Astrocyte (in vitro differentiated cells and primary cell): ENCODE data around the gene AMIGO1. TPM values are rescaled to one million over a fixed set of nuclear protein-coding genes. Genes with fewer than 3 reads are reported as not detected.

ENCODE experiments used
- DNase-seq: peaks from one replicate; pipeline ENCODE4 v3.0.0-alpha.2; 2010; ENCODE audit warnings: low read depth
- FAIRE-seq: peaks from 2 replicates; lab custom pipeline; 2011; peaks lifted over from hg19 to GRCh38; lab: Jason Lieb, UNC
- H2AFZ ChIP-seq: 2 replicates; pipeline ENCODE4 v1.6.0; 2012; ENCODE audit warnings: low read depth, low read length, inconsistent platforms
- H3K27ac ChIP-seq: 2 replicates; pipeline ENCODE4 v1.5.1; 2011; ENCODE audit warnings: low read depth, low read length, inconsistent platforms
- H3K27me3 ChIP-seq: 2 replicates; pipeline ENCODE4 v1.6.0; 2011; ENCODE audit warnings: low read length, inconsistent platforms; ENCODE audit not compliant: insufficient read depth
- H3K36me3 ChIP-seq: 2 replicates; pipeline ENCODE4 v1.5.1; 2011; ENCODE audit warnings: low read length, inconsistent platforms; ENCODE audit not compliant: insufficient read depth
- H3K4me1 ChIP-seq: 2 replicates; pipeline ENCODE4 v1.5.1; 2011; ENCODE audit warnings: low read length, inconsistent platforms; ENCODE audit not compliant: insufficient read depth
- H3K4me2 ChIP-seq: 2 replicates; pipeline ENCODE4 v1.6.0; 2012; ENCODE audit warnings: low read length, inconsistent platforms
- H3K4me3 ChIP-seq: 2 replicates; pipeline ENCODE4 v1.5.1; 2011; ENCODE audit warnings: low read depth, mild to moderate bottlenecking, low read length, inconsistent platforms; ENCODE audit not compliant: insufficient read depth
- H3K79me2 ChIP-seq: 2 replicates; pipeline ENCODE4 v1.6.0; 2012; ENCODE audit warnings: mild to moderate bottlenecking, low read length, inconsistent platforms; ENCODE audit not compliant: insufficient read depth
- H3K9ac ChIP-seq: 2 replicates; pipeline ENCODE4 v1.6.0; 2012; ENCODE audit warnings: mild to moderate bottlenecking, low read length, inconsistent platforms
- H3K9me3 ChIP-seq: 2 replicates; pipeline ENCODE4 v1.5.1; 2012; ENCODE audit warnings: low read depth, mild to moderate bottlenecking, low read length, inconsistent platforms; ENCODE audit not compliant: insufficient read depth
- H4K20me1 ChIP-seq: 2 replicates; pipeline ENCODE4 v1.6.0; 2012; ENCODE audit warnings: low read length, inconsistent platforms; ENCODE audit not compliant: insufficient read depth
- H3K27ac Mint-ChIP-seq: one replicate; pipeline ENCODE4 v1.8.0; 2021; ENCODE audit warnings: mild to moderate bottlenecking, mixed read lengths; ENCODE audit not compliant: unreplicated experiment
- H3K27me3 Mint-ChIP-seq: one replicate; pipeline ENCODE4 v1.8.0; 2021; ENCODE audit warnings: low read depth, mixed read lengths; ENCODE audit not compliant: unreplicated experiment
- H3K36me3 Mint-ChIP-seq: one replicate; pipeline ENCODE4 v1.8.0; 2021; ENCODE audit warnings: low read depth, mixed read lengths; ENCODE audit not compliant: unreplicated experiment
- H3K4me1 Mint-ChIP-seq: one replicate; pipeline ENCODE4 v1.8.0; 2021; ENCODE audit warnings: low read depth, mixed read lengths; ENCODE audit not compliant: unreplicated experiment
- H3K4me3 Mint-ChIP-seq: one replicate; pipeline ENCODE4 v1.8.0; 2021; ENCODE audit warnings: mild to moderate bottlenecking, moderate library complexity, mixed read lengths; ENCODE audit not compliant: unreplicated experiment
- H3K9me3 Mint-ChIP-seq: one replicate; pipeline ENCODE4 v1.8.0; 2021; ENCODE audit warnings: mild to moderate bottlenecking, mixed read lengths; ENCODE audit not compliant: unreplicated experiment
- CTCF ChIP-seq: IDR thresholded peaks from 2 replicates; pipeline ENCODE4 v1.5.1; 2011; ENCODE audit warnings: low read depth, mild to moderate bottlenecking, inconsistent platforms, low read length, moderate library complexity; ENCODE audit not compliant: insufficient read depth
- EZH2 ChIP-seq: IDR thresholded peaks from 2 replicates; pipeline ENCODE4 v1.6.1; 2012; ENCODE audit warnings: mild to moderate bottlenecking, low read length, inconsistent platforms; ENCODE audit not compliant: insufficient read depth
- total RNA-seq: library from RNA; stranded (reverse); gene quantifications from 2 replicates; pipeline ENCODE4 v1.2.1, GENCODE V29; 2021

The AMIGO1 gene
- total RNA-seq, 1 donor from 2014 or later, result 1.8 TPM

- no peak overlapping the region for H3K9ac ChIP-seq
- no peak overlapping the region for H3K27ac Mint-ChIP-seq
- no peak overlapping the region for H3K27ac ChIP-seq
- H3K27me3 ChIP-seq, result peaks cover 70% of the 10 kb centered on the region
- peaks cover 1% of the 10 kb centered on the region for H3K4me1 Mint-ChIP-seq
- DNase-seq (no peak), FAIRE-seq (no peak)
- H3K27me3 Mint-ChIP-seq, result peaks cover 53% of the 10 kb centered on the region
- peak overlapping the region; percentile 74 for H3K4me3 Mint-ChIP-seq
- no peaks in the 10 kb centered on the region for H3K9me3 Mint-ChIP-seq
- no peaks in the 10 kb centered on the region for H3K79me2 ChIP-seq
- peak overlapping the region; percentile 79 for H3K4me2 ChIP-seq
- no peaks in the 10 kb centered on the region for H3K9me3 ChIP-seq
- no peaks in the 10 kb centered on the region for H3K36me3 Mint-ChIP-seq
- no peak for TF ChIP-seq CTCF
- no peak for TF ChIP-seq EZH2
- no peaks in the 10 kb centered on the region for H4K20me1 ChIP-seq
- no peaks in the 10 kb centered on the region for H3K36me3 ChIP-seq
- peak overlapping the region; percentile 82 for H2AFZ ChIP-seq
- H3K4me3 ChIP-seq, result peak overlapping the region; percentile 45
- H3K4me1 ChIP-seq, result no peaks in the 10 kb centered on the region
These were observed 43.4 kb downstream of the AMIGO1 start for GRCh38 chr1:109466125-109466451.

GRCh38 chr1:109457819-109458218 lies 51.7 kb downstream of the AMIGO1 start:
- no peak overlapping the region for H3K27ac ChIP-seq
- FAIRE-seq, result no peak

More at GRCh38 chr1:109457819-109458218, 51.7 kb downstream of the AMIGO1 start:
- H3K4me1 ChIP-seq, result no peaks in the 10 kb centered on the region
- H3K9me3 ChIP-seq, result peaks cover 3% of the 10 kb centered on the region
- Mint-ChIP-seq H3K27me3 (peaks cover 11% of the 10 kb centered on the region), H3K27ac (no peak overlapping the region), H3K9me3 (peaks cover 16% of the 10 kb centered on the region), H3K4me1 (no peaks in the 10 kb centered on the region), H3K4me3 (no peak overlapping the region), H3K36me3 (no peaks in the 10 kb centered on the region)
- H3K36me3 ChIP-seq, result no peaks in the 10 kb centered on the region
- H3K9ac ChIP-seq, result no peak overlapping the region
- DNase-seq, result no peak
- no peak overlapping the region for H3K4me2 ChIP-seq
- no peaks in the 10 kb centered on the region for H3K79me2 ChIP-seq
- no peak overlapping the region for H2AFZ ChIP-seq
- no peak overlapping the region for H3K4me3 ChIP-seq
- TF ChIP-seq CTCF, result no peak
- no peak for TF ChIP-seq EZH2
- H3K27me3 ChIP-seq, result peaks cover 9% of the 10 kb centered on the region
- H4K20me1 ChIP-seq, result no peaks in the 10 kb centered on the region
